GM12878 (cell line): Measurements from ENCODE around the gene VIPR2. TPM values are rescaled to one million over a fixed set of nuclear protein-coding genes. Genes with fewer than 3 reads are reported as not detected.

Experiments used
- ATAC-seq: fragments of 200-7000 bp; cut with Tn5 transposase; 3 replicates; pipeline ENCODE4 v1.9.1; 2020; ENCODE audit warnings: mild to moderate bottlenecking, moderate library complexity
- BruUV-seq: library from RNA; stranded (reverse); fragments of 400-500 nt; replicated peaks from 2 replicates; lab custom pipeline; 2021; lab: Mats Ljungman, UMichigan
- CTCF ChIA-PET: fragments of 300-600 bp; sonication (Branson Sonifier 250); formaldehyde crosslinking; extraction: SDS; loops from one replicate; lab custom pipeline; 2021; ENCODE audit warnings: inconsistent platforms; lab: Yijun Ruan, JAX
- POLR2A ChIA-PET: fragments of 350-600 bp; formaldehyde crosslinking; extraction: SDS; loops from one replicate; lab custom pipeline; 2021; ENCODE audit warnings: inconsistent platforms; lab: Charles Lee
- RAD21 ChIA-PET: fragments of 300-600 bp; sonication (Branson Sonifier 250); formaldehyde crosslinking; loops from one replicate; lab custom pipeline; 2023; ENCODE audit warnings: antibody characterized with exemption; ENCODE audit not compliant: unreplicated experiment; lab: Charles Lee
- SMC1A ChIA-PET: fragments of 300-600 bp; sonication (Branson Sonifier 250); formaldehyde crosslinking; loops from one replicate; lab custom pipeline; 2023; ENCODE audit not compliant: unreplicated experiment, uncharacterized antibody; lab: Charles Lee
- DNase-seq: peaks from one replicate; pipeline ENCODE4 v3.0.0-alpha.2; 2011; ENCODE audit warnings: low read depth, low spot score
- FAIRE-seq: peaks from 3 replicates; lab custom pipeline; 2011; peaks lifted over from hg19 to GRCh38; lab: Jason Lieb, UNC
- H2AFZ ChIP-seq: 2 replicates; pipeline ENCODE4 v1.6.0; 2011; ENCODE audit warnings: low read depth, low read length, control low read depth; ENCODE audit not compliant: control insufficient read depth
- H3K27ac ChIP-seq: 2 replicates; pipeline ENCODE4 v1.5.1; 2011; ENCODE audit warnings: control low read depth; ENCODE audit not compliant: control insufficient read depth, insufficient read depth
- H3K27me3 ChIP-seq, 2 experiments: replicated peaks in 1 of 2; 2 replicates each; pipeline versions ENCODE4 v1.6.0 to v1.6.1; 2011; ENCODE audit warnings: low read length in 1 of 2; ENCODE audit not compliant: control insufficient read depth in 2 of 2, insufficient read depth in 2 of 2
- H3K36me3 ChIP-seq, 2 experiments: 2 replicates each; pipeline ENCODE4 v1.5.1; 2011; ENCODE audit warnings: low read length in 1 of 2; ENCODE audit not compliant: control insufficient read depth in 2 of 2, insufficient read depth in 2 of 2
- H3K4me1 ChIP-seq: 2 replicates; pipeline ENCODE4 v1.6.1; 2011; ENCODE audit warnings: mild to moderate bottlenecking, low read length, moderate library complexity, mixed read lengths; ENCODE audit not compliant: control insufficient read depth, insufficient read depth
- H3K4me2 ChIP-seq: 2 replicates; pipeline ENCODE4 v1.6.0; 2011; ENCODE audit warnings: control low read depth; ENCODE audit not compliant: control insufficient read depth, insufficient read depth
- H3K4me3 ChIP-seq: fragments of 200-600 bp; sonication (generic); 2 replicates; pipeline ENCODE4 v1.5.1; 2016
- H3K79me2 ChIP-seq: 2 replicates; pipeline ENCODE4 v1.6.0; 2011; ENCODE audit warnings: low read length; ENCODE audit not compliant: control insufficient read depth, insufficient read depth
- H3K9ac ChIP-seq: 2 replicates; pipeline ENCODE4 v1.8.0; 2011; ENCODE audit warnings: low read length, control low read depth, mixed read lengths; ENCODE audit not compliant: control insufficient read depth, insufficient read depth
- H3K9me3 ChIP-seq: replicated peaks from 3 replicates; pipeline ENCODE4 v1.5.1; 2011; ENCODE audit warnings: mild to moderate bottlenecking, low read length; ENCODE audit not compliant: control insufficient read depth, insufficient read depth
- H4K20me1 ChIP-seq: 2 replicates; pipeline ENCODE4 v1.6.0; 2011; ENCODE audit not compliant: control insufficient read depth, insufficient read depth
- BACH1 ChIP-seq: fragments of 450-650 bp; IDR thresholded peaks from 2 replicates; pipeline ENCODE4 v1.6.1; 2017; ENCODE audit warnings: mild to moderate bottlenecking, borderline replicate concordance
- CREB1 ChIP-seq: IDR thresholded peaks from 2 replicates; pipeline ENCODE4 v1.6.1; 2012; ENCODE audit warnings: low read depth, mild to moderate bottlenecking, inconsistent platforms
- EED ChIP-seq: sonication (generic); IDR thresholded peaks from 2 replicates; pipeline ENCODE4 v1.6.1; 2016; ENCODE audit warnings: antibody characterized with exemption, low read depth
- ETV6 ChIP-seq, 2 experiments: fragments of 450-650 bp in 1 of 2; IDR thresholded peaks in 1 of 2; conservative IDR thresholded peaks in 1 of 2; 2 replicates each; pipeline ENCODE4 v1.6.1; 2014; ENCODE audit warnings: antibody characterized with exemption in 1 of 2, borderline replicate concordance in 1 of 2, low read depth in 1 of 2, mild to moderate bottlenecking in 1 of 2, moderate library complexity in 1 of 2
- MEF2A ChIP-seq: IDR thresholded peaks from 2 replicates; pipeline ENCODE4 v1.6.1; 2011; ENCODE audit warnings: low read depth, mild to moderate bottlenecking, low read length, moderate library complexity; ENCODE audit not compliant: insufficient read depth
- NR2C1 ChIP-seq: fragments of 450-650 bp; IDR thresholded peaks from 2 replicates; pipeline ENCODE4 v1.6.1; 2017; ENCODE audit warnings: antibody characterized with exemption, mild to moderate bottlenecking, moderate library complexity
- NR2F1 ChIP-seq: fragments of 450-650 bp; conservative IDR thresholded peaks from 2 replicates; pipeline ENCODE4 v1.6.1; 2017; ENCODE audit warnings: mild to moderate bottlenecking
- RUNX3 ChIP-seq: IDR thresholded peaks from 2 replicates; pipeline ENCODE4 v1.6.1; 2012; ENCODE audit warnings: low read length, inconsistent platforms
- SMARCA5 ChIP-seq: fragments of 450-650 bp; IDR thresholded peaks from 2 replicates; pipeline ENCODE4 v1.6.1; 2017; ENCODE audit warnings: mild to moderate bottlenecking
- TAF1 ChIP-seq: IDR thresholded peaks from 2 replicates; pipeline ENCODE4 v1.6.1; 2011; ENCODE audit warnings: mild to moderate bottlenecking, low read depth, low read length, borderline replicate concordance
- ZNF384 ChIP-seq: IDR thresholded peaks from 2 replicates; pipeline ENCODE4 v1.6.1; 2012; ENCODE audit warnings: low read depth, mild to moderate bottlenecking, low read length, improper control_type of control experiment, borderline replicate concordance
- WGBS: methylation state at CpG from one replicate; pipeline ENCODE4 v1.1.6; 2016; ENCODE audit warnings: low lambda C conversion rate; ENCODE audit not compliant: insufficient replicate concordance, insufficient coverage; ENCODE audit errors: missing lambda C conversion rate; 5-methylcytosine and 5-hydroxymethylcytosine counted together
- in situ Hi-C: fragments of 300-500 bp; cut with MboI; formaldehyde crosslinking; loops from 9 replicates; pipeline ENCODE4 v1.14.3; 2018; ENCODE audit warnings: mixed read lengths
- intact Hi-C: fragments of 100-400 bp; cut with micrococcal nuclease; formaldehyde crosslinking; loops from one replicate; pipeline ENCODE4 v1.14.2; 2022; ENCODE audit not compliant: unreplicated experiment
- polyA plus RNA-seq, 11 experiments: library from polyadenylated mRNA; depleted of rRNA in 4 of 11; unstranded in 6 of 11; stranded (reverse) in 5 of 11; fragments of >200 nt; fragmentation: Nextera tagmentation in 4 of 11; fragmentation: Illumina TruSeq in 1 of 11; extraction: Ambion mirVana in 4 of 11; extraction: Trizol in 1 of 11; gene quantifications; 1 replicate in 1 of 11; 2 replicates in 10 of 11; pipeline versions ENCODE4 v1.2.1 to v1.2.3, GENCODE V29; 2011 to 2016; ENCODE audit warnings: inconsistent platforms in 2 of 11, missing spikeins in 2 of 11, low read depth in 1 of 11
- total RNA-seq, 4 experiments: library from RNA; depleted of rRNA in 3 of 4; stranded (reverse); fragments of >200 nt in 3 of 4; fragmentation: Illumina TruSeq in 1 of 4; extraction: Trizol in 1 of 4; gene quantifications; 2 replicates each; pipeline versions ENCODE4 v1.2.1 to v1.2.3, GENCODE V29; 2013 to 2021
- TF ChIP-seq, protein P1 (sequence below): IDR thresholded peaks from 2 replicates; pipeline ENCODE4 v1.6.1; 2011; ENCODE audit warnings: borderline replicate concordance, low read depth, mild to moderate bottlenecking, moderate library complexity, low read length; ENCODE audit not compliant: insufficient read depth, poor library complexity, severe bottlenecking

The VIPR2 gene
- total and polyA plus RNA-seq, 10 of the 15 experiments (the other 5 are each of a cell fraction or from before 2014, with no cell fraction given) = not detected

DNA sequence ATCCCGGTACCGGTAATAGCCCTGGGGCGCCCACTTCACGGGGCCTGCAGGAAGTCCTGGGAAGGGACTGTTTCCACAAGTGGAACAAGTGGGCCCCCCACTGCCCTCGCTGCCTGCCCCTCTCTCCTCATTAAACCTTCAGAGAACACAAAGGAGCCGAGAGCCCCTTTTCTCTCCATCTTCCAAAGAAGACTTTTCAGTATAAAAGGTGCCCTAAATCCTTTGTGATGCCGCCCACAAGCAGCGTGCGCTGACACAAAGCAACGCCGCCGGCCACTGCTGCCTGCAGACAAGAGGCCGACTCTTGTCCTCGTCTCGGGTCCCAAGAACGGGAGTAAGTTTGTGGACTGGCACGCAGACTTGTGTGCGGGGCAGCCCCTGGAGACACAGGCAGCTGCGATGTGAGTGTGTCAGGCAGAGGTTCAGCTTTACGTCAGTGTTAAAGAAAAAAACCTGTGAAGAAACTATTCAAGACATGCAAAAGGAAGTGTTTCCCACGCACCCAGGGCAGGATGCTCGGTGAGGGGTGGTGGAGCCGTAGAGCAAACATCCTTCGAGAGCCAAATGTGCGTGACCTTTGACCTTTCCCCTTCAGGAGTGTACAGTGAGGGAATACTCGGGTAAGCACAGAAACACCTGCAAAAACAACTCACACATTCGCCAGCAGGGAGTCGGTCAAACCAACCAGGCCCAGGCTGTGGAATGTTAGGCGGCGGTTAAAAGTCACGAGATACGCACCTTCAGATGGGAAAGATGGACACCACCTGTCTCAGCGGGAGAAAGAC lies 118.2 kb downstream of the VIPR2 start:
- intact Hi-C loops (no loop called here), in situ Hi-C loops (no loop called here)
- DNase-seq (no peak), ATAC-seq (no peak), FAIRE-seq (no peak)
- no peak overlapping the region for H2AFZ ChIP-seq
- H3K9me3 ChIP-seq = no peaks in the 10 kb centered on the region
- no peak overlapping the region for H3K9ac ChIP-seq
- SMC1A ChIA-PET = no interaction called here
- CTCF ChIA-PET = no interaction called here
- no peak overlapping the region for H3K4me3 ChIP-seq
- no peaks in the 10 kb centered on the region for H3K4me1 ChIP-seq
- RAD21 ChIA-PET = no interaction called here
- BruUV-seq = no TSS peak
- no peaks in the 10 kb centered on the region for H3K79me2 ChIP-seq
- no peaks in the 10 kb centered on the region for H3K36me3 ChIP-seq
- POLR2A ChIA-PET = no interaction called here
- 0 out of 2 replicates have a peak, but pooled peaks have one; percentile 10 for TF ChIP-seq NR2C1
- no peak for TF ChIP-seq BACH1
- TF ChIP-seq NR2F1 = 0 out of 2 replicates have a peak, but pooled peaks have one; percentile 18
- no peak overlapping the region for H3K27ac ChIP-seq
- H3K27me3 ChIP-seq = no peaks in the 10 kb centered on the region; a peak in 1 of 4 replicates
- WGBS = 62% methylated on average over 33 of the region's 33 CpGs
- H4K20me1 ChIP-seq = no peaks in the 10 kb centered on the region
- no peak overlapping the region for H3K4me2 ChIP-seq

DNA sequence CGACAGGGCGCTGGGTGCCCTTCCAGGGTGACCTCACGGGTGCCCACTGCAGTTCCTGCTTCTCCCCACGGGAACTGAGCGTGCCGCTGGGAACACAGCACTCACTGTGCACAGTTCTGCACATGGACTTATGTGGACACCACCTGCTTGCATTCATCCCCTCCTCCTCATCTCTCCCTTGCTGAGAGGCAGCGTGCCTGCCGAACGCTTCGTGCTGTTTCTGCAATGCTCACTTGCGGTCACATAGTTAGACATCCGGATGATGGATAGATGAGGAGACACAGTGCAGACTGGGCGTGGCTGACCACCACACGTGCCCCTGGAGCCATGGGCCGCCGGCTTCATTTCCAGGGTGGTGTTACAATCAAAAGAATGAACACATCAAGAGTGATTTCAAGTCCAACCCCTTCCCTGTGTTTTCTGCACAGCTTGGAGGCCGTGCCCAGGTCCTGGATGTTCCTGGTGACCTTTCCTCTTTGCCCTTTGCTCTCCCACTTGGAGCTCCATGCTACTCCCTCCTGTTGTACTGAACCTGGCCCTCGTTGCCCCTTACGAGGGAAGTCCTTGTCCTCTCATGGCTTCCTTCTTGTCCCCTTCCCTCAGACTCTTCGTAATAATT lies 119.4 kb downstream of the VIPR2 start:
- Histone ChIP-seq H3K36me3 (no peaks in the 10 kb centered on the region), H3K4me3 (no peak overlapping the region), H3K4me2 (no peak overlapping the region), H3K27ac (no peak overlapping the region), H3K27me3 (no peaks in the 10 kb centered on the region; a peak in 1 of 4 replicates), H2AFZ (no peak overlapping the region), H3K9me3 (no peaks in the 10 kb centered on the region; the same call in 2 of the 3 replicates)
- BruUV-seq = no TSS peak
- 48% methylated on average over 20 of the region's 20 CpGs for WGBS
- ChIA-PET POLR2A (no interaction called here), CTCF (no interaction called here), RAD21 (no interaction called here), SMC1A (no interaction called here)
- intact Hi-C loops = no loop called here
- TF ChIP-seq ETV6 (conservative IDR thresholded peaks at IDR 0.05 in 1 of 2, IDR thresholded peaks at IDR 0.05 in 1 of 2; ENCODE audit: borderline replicate concordance in 1 of 2, low read depth in 1 of 2) = no peak
- TF ChIP-seq, protein P1, sequence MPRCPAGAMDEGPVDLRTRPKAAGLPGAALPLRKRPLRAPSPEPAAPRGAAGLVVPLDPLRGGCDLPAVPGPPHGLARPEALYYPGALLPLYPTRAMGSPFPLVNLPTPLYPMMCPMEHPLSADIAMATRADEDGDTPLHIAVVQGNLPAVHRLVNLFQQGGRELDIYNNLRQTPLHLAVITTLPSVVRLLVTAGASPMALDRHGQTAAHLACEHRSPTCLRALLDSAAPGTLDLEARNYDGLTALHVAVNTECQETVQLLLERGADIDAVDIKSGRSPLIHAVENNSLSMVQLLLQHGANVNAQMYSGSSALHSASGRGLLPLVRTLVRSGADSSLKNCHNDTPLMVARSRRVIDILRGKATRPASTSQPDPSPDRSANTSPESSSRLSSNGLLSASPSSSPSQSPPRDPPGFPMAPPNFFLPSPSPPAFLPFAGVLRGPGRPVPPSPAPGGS = no peak
- no peak for TF ChIP-seq EED
- TF ChIP-seq ZNF384 = no peak
- no peak for TF ChIP-seq MEF2A
- TF ChIP-seq CREB1 = no peak
- TF ChIP-seq SMARCA5 = no peak
- TF ChIP-seq RUNX3 = no peak
- no peak for TF ChIP-seq TAF1
- TF ChIP-seq, all 136 proteins: peak for 0
- H3K9ac ChIP-seq = no peak overlapping the region
- H3K79me2 ChIP-seq = no peaks in the 10 kb centered on the region
- no peak for FAIRE-seq
- in situ Hi-C loops = no loop called here
- H4K20me1 ChIP-seq = no peaks in the 10 kb centered on the region
- no peaks in the 10 kb centered on the region for H3K4me1 ChIP-seq
- ATAC-seq = no peak
- no peak for DNase-seq
